Right atrium auricular region (tissue), 2 donors: ENCODE data around the gene ETV5. TPM values are rescaled to one million over a fixed set of nuclear protein-coding genes. Genes with fewer than 3 reads are reported as not detected.

Experiments used
- DNase-seq: peaks from one replicate; pipeline ENCODE4 v3.0.0-alpha.2; 2019; ENCODE audit warnings: low spot score
- H3K27ac ChIP-seq, 2 donors: fragments of 200-600 bp; sonication (generic); 1 replicate in 1 of 2; 2 replicates in 1 of 2; pipeline ENCODE4 v1.5.1; 2016 to 2019
- H3K27me3 ChIP-seq, 2 donors: fragments of 200-600 bp; sonication (generic); one replicate each; pipeline versions ENCODE4 v1.5.1 to v1.6.0; 2017 to 2019
- H3K36me3 ChIP-seq: fragments of 200-600 bp; sonication (generic); one replicate; pipeline ENCODE4 v1.5.1; 2016
- H3K4me1 ChIP-seq, 2 donors: fragments of 200-600 bp; sonication (generic); one replicate each; pipeline versions ENCODE4 v1.5.1 to v1.6.0; 2017 to 2019
- H3K4me3 ChIP-seq, 2 donors: fragments of 200-600 bp; sonication (generic); 1 replicate in 1 of 2; 2 replicates in 1 of 2; pipeline ENCODE4 v1.5.1; 2017 to 2019; ENCODE audit warnings: mild to moderate bottlenecking in 1 of 2, moderate library complexity in 1 of 2
- H3K9me3 ChIP-seq, 2 donors: fragments of 200-600 bp; sonication (generic); one replicate each; pipeline ENCODE4 v1.5.1; 2019
- CTCF ChIP-seq, 2 donors: fragments of 200-600 bp; sonication (generic); IDR thresholded peaks; one replicate each; pipeline ENCODE4 v1.5.1; 2019; ENCODE audit warnings: antibody characterized with exemption in 2 of 2
- total RNA-seq, 2 donors: library from RNA; depleted of rRNA; stranded (reverse); fragments of >200 nt; gene quantifications; one replicate each; pipeline ENCODE4 v1.1.0, GENCODE V29; 2016

ETV5 gene
- total RNA-seq, 2 donors from 2014 or later = 22.8 to 28.7 TPM

DNA sequence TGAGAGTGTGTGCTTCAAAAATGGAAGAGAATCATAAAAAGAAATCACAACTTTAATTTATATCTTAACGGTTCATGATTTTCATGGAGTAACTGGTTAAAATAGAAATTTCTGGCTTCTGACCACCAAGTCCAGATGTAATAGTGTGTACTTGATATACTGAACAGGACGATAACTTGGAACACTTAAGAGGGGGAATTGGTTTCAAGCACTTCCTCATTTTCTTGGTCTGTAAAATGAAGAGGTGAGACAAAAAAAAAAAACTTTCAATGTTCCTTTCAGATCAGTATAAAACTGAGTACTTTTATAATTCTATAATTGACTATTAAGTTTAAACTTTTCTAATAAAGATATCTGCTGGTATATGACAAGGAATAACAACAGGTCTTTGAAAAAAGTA lies 107.0 kb downstream of the ETV5 start:
- no peak for DNase-seq
- Histone ChIP-seq H3K4me3 (no peak overlapping the region), H3K4me1 (no peaks in the 10 kb centered on the region), H3K9me3 (no peaks in the 10 kb centered on the region), H3K27ac (no peak overlapping the region), H3K36me3 (no peaks in the 10 kb centered on the region), H3K27me3 (no peaks in the 10 kb centered on the region)
- TF ChIP-seq CTCF (IDR thresholded peaks at IDR 0.05) = no peak

GRCh38 chr3:185999221-185999620 lies 109.7 kb downstream of the ETV5 start:
- H3K36me3 ChIP-seq = no peaks in the 10 kb centered on the region
- no peaks in the 10 kb centered on the region for H3K27me3 ChIP-seq
- H3K9me3 ChIP-seq = no peaks in the 10 kb centered on the region
- no peak for DNase-seq
- no peak overlapping the region for H3K4me3 ChIP-seq
- no peak for TF ChIP-seq CTCF (IDR thresholded peaks at IDR 0.05)
- no peak overlapping the region for H3K27ac ChIP-seq
- H3K4me1 ChIP-seq = no peaks in the 10 kb centered on the region

DNA sequence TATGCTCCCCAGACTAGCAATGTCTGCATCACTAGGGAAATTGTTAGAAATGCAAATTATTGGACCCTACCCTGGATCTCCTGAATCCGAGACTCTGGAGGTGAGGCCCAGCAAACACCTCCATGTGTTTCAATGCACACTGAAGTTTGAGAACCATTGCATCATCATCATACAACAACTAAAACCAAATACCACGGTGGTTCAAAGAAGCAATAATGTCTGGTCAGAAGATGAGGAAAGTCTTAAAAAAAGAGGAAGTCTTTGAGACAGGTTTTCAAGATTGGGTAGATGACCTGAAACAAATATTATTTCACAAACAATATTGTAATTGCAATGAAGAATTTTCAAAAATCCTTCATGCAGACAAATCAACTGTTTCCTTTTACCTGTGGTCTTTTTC lies 110.8 kb downstream of the ETV5 start:
- Histone ChIP-seq H3K4me1 (no peaks in the 10 kb centered on the region), H3K36me3 (no peaks in the 10 kb centered on the region), H3K4me3 (no peak overlapping the region), H3K27me3 (no peaks in the 10 kb centered on the region), H3K27ac (no peak overlapping the region), H3K9me3 (no peaks in the 10 kb centered on the region)
- no peak for TF ChIP-seq CTCF (IDR thresholded peaks at IDR 0.05)
- DNase-seq = no peak

- H3K27me3 ChIP-seq = no peaks in the 10 kb centered on the region
- H3K4me1 ChIP-seq = no peaks in the 10 kb centered on the region
- H3K4me3 ChIP-seq = no peak overlapping the region
- H3K9me3 ChIP-seq = no peaks in the 10 kb centered on the region
- no peak for DNase-seq
- no peaks in the 10 kb centered on the region for H3K36me3 ChIP-seq
- no peak overlapping the region for H3K27ac ChIP-seq
- no peak for TF ChIP-seq CTCF (IDR thresholded peaks at IDR 0.05)
Measured at GRCh38 chr3:185997130-185997529, 111.8 kb downstream of the ETV5 start.

Other genes with a start within 250 kb of the ETV5 start
- 100 to 1,000 TPM; 144 to 163 TPM for gene TRA2B, start 171.1 kb downstream of the ETV5 start, total RNA-seq